GM12874 (cell line): ENCODE data around the gene ATP6V1F.

Experiments used
- TF ChIP-seq, protein P1 (sequence below): IDR thresholded peaks from 2 replicates; pipeline ENCODE4 v1.5.1; 2011; ENCODE audit warnings: low read depth, mild to moderate bottlenecking, control low read depth, low read length, moderate library complexity; ENCODE audit not compliant: insufficient read depth

The ATP6V1F gene, protein sequence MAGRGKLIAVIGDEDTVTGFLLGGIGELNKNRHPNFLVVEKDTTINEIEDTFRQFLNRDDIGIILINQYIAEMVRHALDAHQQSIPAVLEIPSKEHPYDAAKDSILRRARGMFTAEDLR

DNA sequence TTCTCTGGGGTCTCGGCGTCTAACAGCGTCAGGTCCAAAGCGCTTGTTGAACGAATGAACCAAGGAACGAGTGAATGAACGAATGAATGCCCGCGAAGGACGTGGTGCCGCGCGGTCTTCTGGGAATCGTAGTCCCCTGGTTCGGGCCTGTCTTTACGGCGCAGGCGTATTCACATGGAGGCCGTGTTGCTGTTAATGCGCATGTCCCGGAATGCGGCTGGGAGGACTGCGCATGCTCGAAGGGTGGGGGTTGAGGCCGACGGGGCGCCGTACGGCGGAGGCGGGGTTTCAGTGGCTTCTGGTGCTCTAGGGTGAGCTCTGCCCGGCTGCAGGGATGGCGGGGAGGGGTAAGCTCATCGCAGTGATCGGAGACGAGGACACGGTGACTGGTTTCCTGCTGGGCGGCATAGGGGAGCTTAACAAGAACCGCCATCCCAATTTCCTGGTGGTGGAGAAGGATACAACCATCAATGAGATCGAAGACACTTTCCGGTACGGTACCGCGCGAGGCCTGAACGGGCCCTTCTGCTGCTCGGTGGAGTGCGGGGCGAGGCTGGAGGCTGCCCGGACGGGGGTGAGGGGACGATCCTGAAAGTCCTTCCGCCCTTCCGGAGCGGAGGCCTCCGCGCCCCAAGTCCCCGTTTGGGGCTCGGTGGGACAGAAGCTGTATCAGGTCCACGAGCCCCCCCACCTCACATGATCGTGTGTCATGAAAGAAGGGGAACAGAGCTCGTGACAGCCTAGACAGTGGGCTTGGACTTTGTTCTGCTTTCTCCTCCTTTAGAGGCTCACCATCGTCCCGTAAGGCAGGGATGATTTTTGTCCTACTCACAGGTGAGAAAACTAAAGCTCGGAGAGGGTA, at the start of gene ATP6V1F:
TSS of gene ATP6V1F (plus strand) at position 286 of the 862 bp plus-strand sequence. CDS start at position 335, 49 bp downstream.
- TF ChIP-seq, protein P1, sequence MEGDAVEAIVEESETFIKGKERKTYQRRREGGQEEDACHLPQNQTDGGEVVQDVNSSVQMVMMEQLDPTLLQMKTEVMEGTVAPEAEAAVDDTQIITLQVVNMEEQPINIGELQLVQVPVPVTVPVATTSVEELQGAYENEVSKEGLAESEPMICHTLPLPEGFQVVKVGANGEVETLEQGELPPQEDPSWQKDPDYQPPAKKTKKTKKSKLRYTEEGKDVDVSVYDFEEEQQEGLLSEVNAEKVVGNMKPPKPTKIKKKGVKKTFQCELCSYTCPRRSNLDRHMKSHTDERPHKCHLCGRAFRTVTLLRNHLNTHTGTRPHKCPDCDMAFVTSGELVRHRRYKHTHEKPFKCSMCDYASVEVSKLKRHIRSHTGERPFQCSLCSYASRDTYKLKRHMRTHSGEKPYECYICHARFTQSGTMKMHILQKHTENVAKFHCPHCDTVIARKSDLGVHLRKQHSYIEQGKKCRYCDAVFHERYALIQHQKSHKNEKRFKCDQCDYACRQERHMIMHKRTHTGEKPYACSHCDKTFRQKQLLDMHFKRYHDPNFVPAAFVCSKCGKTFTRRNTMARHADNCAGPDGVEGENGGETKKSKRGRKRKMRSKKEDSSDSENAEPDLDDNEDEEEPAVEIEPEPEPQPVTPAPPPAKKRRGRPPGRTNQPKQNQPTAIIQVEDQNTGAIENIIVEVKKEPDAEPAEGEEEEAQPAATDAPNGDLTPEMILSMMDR, result no peak

DNA sequence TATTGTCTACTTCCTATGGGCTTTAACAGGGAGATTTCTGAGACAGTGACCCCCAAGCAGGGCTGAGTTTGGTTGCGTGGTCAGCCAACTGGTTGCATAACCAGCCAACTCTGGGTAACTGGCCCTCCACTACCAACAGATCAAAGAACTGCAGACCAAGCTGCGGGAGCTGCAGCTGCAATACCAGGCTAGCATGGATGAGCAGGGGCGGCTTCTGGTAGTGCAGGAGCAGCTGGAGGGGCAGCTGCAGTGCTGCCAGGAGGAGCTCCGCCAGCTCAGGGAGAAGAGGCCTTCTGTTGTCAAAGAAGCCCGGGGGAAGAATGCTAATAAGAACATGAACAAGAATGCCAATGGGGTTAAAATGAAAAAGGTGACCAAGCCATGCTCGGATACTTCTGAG, 48.2 kb upstream of the ATP6V1F start:
- TF ChIP-seq, protein P1, result no peak

DNA sequence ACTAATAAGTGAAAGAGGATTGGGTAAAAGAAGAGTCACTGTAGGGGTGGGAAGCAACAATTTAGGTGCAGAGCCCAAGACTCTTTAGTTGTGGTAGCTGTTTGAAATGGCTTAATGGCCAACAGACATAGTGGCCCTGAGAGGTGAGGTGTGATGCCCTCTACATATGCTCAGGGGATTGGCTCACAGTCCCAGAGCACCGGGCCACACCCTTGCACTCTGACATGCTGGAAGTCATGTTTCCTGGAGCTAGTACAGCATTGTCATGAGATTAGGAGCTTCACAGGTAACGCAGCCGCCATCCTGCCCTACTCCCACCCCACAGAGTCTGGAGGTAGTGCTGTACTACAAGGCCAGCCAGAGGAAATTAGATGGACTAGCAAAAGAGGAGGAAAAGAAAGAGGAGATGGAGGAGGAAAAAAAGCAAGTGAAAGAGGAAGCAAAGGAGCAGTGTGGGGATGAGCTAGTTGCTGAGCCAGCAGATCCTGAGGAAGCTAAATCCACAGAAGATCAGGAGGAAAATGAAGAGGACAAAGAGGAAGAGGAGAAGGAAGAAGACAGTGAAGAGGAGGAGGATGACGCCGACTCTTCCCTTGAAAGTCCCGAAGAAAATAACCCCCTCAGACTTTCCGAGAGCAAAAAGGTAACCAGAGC, 47.2 kb upstream of the ATP6V1F start:
- TF ChIP-seq, protein P1, result no peak

DNA sequence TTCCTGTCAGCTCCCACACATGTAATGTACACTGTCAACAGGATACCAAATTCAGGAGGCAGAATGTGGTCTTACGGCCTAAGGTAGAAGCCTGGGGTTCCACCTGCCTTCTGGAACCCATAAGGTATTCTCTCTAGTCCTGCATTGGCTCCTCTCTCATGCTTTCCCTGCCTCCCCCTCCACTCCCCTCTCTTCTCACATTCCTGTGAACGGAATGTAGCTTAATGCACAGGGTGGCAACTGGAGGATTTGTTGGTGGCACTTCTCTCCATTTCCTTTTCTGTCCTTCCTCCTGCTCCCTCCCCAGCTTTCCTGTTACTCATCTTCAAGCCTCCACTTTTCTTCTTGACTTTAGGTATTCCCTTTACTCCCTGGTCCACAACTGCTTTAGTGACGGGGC, 44.0 kb upstream of the ATP6V1F start:
- TF ChIP-seq, protein P1, result no peak

DNA sequence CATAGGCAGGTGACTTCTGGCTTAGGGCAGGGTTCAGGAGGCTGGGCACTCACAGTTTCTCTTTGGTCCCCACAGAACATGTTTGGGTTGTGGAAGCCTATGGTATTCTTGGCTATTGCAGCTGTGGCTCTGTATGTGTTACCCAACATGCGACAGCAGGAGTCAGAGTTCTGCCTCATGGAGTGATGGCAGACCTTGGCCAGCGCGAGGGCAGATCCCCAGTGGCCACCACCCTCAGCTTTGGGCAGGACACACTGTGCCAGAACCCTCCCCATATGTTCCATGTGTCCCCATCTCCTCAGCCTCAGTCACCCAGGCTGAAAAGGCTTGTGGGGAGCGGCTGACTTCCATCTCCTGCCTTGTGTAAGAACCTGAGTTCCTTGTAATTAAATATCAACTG, 40.9 kb upstream of the ATP6V1F start:
- TF ChIP-seq, protein P1, result no peak

DNA sequence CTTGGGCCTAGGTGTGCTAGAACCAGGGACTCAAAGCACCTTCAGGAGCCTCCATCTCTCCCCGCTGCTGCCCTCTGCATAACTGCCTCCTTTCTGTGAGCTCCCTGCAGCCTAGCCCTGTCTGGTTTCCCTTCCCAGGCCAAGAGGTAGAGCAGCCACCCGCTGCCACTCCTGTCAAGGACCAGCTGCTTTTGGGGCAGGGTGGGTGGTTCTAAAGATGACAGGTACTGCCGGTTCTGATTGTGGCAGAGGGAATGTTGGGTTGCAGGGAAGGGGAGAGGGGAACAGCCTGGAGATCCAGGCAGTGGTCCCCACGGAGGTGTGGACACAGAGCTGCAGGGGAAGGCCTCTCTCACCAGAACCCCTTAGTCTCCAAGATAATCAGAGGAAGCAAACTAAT, 36.1 kb upstream of the ATP6V1F start:
- TF ChIP-seq, protein P1, result no peak

DNA sequence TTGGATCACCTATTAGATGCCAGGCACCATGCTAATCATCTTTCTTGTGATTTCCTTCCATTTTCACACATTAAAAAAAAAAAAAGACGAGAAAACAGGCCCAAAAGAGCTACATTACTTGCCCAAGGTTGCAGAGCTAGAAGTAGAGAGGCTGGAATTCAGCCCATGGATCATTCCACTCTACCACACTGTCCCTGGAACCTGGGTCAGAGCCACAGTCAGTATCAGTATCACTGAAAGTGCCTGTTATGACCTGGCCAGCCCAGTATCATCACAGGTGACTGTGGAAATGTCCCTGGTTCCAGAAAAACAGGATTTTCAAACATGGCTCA, 35.8 kb upstream of the ATP6V1F start:
- TF ChIP-seq, protein P1, result no peak
